NCI-H446 (cell line): ENCODE data around the gene MISP.
"Not testable (repeated sequence)": the region's sequence is repeated elsewhere in the genome, so short reads cannot be mapped to it uniquely, and the experiment has no call there.

Source experiments
- DNase-seq, 2 experiments: peaks; one replicate each; lab custom pipeline; 2025; lab: John Stamatoyannopoulos, UW

MISP gene

DNA sequence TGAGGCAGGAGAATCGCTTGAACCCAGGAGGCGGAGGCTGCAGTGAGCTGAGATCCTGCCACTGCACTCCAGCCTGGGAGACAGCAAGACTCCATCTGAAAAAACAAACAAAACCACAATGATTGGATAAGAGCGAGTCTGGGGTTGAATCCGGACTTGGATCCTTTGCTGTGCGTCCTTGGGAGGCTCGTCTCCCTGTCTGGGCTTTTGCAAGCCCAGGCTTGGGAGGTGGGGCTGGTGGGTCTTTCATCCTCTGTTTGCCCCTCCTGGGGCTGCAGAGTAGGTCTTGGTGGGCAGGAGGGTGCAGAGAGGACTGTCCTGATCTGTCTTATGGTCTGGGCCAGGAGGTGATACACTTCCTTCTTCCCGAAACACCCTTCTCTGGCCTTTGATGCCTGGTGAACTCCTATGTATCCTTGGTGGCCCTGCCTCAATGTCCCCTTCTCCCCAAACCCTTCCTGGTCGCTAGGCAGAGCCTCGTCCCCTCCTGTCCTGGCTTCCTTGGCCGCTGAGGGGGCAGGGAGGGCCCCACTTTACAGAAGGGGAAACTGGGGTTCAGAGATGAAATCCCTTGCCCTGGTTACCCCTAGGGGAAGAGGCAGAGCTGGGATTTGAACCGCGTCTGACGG, 25.3 kb upstream of the MISP start:
- no peak for DNase-seq

GRCh38 chr19:726993-727956, 23.6 kb upstream of the MISP start:
- no peak for DNase-seq

GRCh38 chr19:728011-728410, 22.9 kb upstream of the MISP start:
- DNase-seq = no peak

GRCh38 chr19:729564-729963, 21.3 kb upstream of the MISP start:
- not testable (repeated sequence) for DNase-seq

- no peak for DNase-seq
Measured at GRCh38 chr19:729965-730668, 20.8 kb upstream of the MISP start.

DNA sequence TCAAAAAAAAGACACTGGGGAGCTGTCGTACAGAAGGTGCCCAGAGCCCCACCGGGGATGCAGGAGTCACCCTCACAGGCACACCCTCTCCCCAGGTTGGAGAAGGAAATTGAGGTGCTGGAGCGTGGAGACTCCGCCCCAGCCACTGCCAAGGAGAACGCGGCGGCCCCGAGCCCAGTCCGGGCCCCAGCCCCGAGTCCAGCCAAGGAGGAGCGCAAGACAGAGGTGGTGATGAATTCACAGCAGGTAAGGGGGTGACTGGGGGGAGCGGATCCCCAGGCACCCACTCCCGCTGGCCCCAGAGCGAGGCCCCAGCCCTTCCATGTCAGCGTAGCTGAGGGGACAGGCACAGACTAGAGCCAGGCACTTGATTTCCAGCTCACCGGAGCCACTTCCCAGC, 19.9 kb upstream of the MISP start:
- DNase-seq = no peak

DNA sequence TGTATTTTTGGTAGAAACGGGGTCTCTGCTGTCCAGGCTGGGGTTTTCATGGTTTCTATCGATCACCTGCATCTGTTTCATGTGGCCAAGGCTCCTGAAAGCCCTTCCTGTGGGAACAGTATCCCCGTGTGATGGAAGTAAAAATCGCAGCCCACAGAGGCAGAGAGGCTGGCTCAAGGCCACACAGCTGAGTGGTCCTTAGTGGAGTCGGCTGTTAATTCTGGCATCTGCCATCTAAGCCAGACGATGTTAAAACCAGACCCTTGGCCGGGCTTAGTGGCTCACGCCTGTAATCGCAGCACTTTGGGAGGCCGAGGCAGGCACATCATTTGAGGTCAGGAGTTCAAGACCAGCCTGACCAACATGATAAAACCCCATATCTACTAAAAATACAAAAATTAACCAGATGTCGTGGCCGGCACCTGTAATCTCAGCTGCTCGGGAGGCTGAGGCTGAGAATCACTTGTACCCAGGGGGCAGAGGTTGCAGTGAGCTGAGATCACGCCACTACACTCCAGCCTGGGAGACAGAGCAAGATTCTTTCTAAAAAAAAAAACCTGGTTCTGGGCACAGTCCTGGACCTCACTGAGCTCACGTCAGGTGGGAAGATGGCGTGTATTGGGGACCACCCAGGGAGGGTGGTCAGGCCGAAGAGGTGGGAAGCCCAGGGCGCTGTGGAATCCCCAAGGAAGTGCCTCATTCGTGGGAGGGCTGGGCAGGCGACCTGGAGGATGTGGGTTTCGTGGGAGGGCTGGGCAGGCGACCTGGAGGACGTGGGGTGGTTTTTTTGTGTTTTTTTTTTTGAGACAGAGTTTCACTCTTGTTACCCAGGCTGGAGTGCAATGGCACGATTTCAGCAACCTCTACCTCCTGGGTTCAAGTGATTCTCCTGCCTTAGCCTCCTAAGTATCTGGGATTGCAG, 18.5 kb upstream of the MISP start:
- no peak for DNase-seq

- DNase-seq = no peak
Measured at GRCh38 chr19:734716-735115, 16.2 kb upstream of the MISP start.

- no peak for DNase-seq
Measured at GRCh38 chr19:736125-736524, 14.8 kb upstream of the MISP start.

GRCh38 chr19:737591-738093, 13.3 kb upstream of the MISP start:
- DNase-seq = peak in 1 of 2 experiments; percentile 45

GRCh38 chr19:738509-739128, 12.3 kb upstream of the MISP start:
- DNase-seq = no peak

DNA sequence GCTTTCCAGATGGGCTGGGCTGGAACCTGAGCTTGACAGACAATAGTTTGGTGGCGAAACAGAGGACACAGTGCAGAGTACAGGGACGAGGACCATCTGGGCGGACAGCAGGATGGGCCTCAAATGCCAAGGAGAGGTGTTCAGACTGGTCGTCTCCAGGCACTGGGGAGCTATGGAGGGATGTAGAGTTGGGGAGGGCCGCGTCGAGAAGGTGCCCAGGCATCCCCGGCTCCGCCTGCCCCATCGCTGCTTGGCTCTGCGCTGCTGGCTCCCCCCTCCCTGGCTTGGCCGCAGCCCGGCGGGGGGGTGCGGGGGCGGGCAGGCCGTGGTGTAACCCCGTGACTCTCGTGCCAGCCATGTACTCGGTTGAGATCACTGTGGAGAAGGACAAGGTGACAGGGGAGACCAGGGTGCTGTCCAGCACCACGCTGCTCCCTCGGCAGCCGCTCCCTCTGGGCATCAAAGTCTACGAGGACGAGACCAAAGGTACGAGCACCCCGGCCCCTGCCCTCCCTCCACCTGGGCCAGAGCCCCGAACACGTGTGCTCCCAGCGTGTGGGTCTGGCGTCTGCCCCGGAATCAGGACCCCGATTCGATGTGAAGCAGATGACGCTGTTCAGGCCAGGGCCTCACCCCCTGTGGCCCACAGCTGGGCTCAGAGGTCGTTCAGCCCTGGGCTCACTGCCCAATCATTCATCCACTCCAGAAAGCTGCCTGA, 10.8 kb upstream of the MISP start:
- no peak for DNase-seq

GRCh38 chr19:740816-741505, 10.0 kb upstream of the MISP start:
- DNase-seq = not testable (repeated sequence)

DNA sequence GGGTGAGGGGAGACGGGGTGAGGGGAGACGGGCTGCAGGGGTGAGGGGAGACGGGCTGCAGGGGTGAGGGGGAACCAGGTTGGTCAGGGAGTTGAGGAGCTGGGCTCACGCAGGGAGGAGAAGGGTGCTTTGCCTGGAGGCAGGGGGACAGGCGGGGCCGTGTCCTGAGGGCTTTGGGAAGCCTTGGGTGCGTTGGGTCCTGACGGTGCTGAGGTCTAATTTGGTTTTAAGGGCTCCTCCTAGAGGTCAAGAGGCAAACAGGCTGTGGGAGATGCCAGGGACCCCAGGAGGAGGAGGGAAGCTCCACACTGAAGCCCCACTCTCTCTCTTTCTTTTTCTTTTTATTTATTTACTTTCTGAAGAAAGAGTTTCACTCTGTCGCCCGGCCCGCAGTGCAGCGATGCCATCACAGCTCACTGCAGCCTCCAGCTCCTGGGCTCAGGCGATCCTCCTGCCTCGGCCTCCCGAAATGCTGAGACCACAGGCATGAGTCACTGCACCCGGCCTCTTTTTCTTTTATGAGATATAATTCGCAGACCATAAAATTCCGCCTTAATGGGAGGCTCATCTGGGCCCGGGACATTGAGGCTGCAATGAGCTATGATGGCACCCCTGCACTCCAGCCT, 9.3 kb upstream of the MISP start:
- DNase-seq = no peak

DNA sequence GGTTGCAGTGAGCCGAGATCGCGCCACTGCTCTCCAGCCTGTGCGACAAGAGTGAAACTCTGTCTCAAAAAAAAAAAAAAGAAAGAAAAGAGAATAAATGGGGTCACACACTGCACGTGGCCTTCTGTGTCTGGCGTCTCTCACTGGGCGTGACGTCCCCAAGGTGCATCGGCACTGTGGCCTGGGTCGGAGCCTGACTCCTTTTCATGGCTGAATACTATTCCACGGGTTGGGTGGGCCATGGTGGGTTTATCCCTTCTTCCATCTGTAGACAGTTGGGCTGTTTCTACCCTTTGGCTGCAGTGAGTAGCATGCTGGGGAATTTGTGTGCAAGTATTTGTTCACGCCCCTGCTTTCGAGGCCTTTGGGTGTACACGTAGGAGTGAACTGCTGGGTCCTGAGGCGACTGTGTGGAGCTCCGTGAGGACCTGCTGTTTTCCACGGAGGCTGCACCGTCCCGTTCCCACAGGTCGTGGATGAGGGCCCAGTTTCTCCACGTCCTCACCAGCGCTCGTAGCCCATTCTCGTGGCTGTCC, 8.3 kb upstream of the MISP start:
- DNase-seq = no peak

GRCh38 chr19:743168-743687, 7.7 kb upstream of the MISP start:
- DNase-seq = no peak

- DNase-seq = not testable (repeated sequence)
Measured at GRCh38 chr19:745138-745537, 5.8 kb upstream of the MISP start.

GRCh38 chr19:746208-746819, 4.6 kb upstream of the MISP start:
- no peak for DNase-seq
